Effector memory CD4-positive, alpha-beta T cell (primary cell): ENCODE results near the gene SURF2.

Experiments
- DNase-seq, 3 donors: peaks; one replicate each; pipeline ENCODE4 v3.0.0-alpha.2; 2020
- H3K27ac ChIP-seq: 2 replicates; pipeline ENCODE4 v1.7.0; 2013; ENCODE audit warnings: mild to moderate bottlenecking, low read length, moderate library complexity; ENCODE audit not compliant: insufficient read depth, poor library complexity, severe bottlenecking
- H3K27me3 ChIP-seq: replicated peaks from 2 replicates; pipeline ENCODE4 v1.7.0; 2013; ENCODE audit warnings: mild to moderate bottlenecking, low read length; ENCODE audit not compliant: insufficient read depth, control insufficient read depth, poor library complexity, severe bottlenecking
- H3K36me3 ChIP-seq: 2 replicates; pipeline ENCODE4 v1.7.0; 2013; ENCODE audit warnings: mild to moderate bottlenecking, low read length, moderate library complexity; ENCODE audit not compliant: control insufficient read depth, insufficient read depth
- H3K4me1 ChIP-seq: 2 replicates; pipeline ENCODE4 v1.7.0; 2013; ENCODE audit warnings: low read length, mild to moderate bottlenecking; ENCODE audit not compliant: control insufficient read depth, insufficient read depth, poor library complexity, severe bottlenecking
- H3K4me3 ChIP-seq: 2 replicates; pipeline ENCODE4 v1.7.0; 2013; ENCODE audit warnings: low read length, low read depth, mild to moderate bottlenecking; ENCODE audit not compliant: insufficient read depth, poor library complexity, severe bottlenecking
- H3K9me3 ChIP-seq: 2 replicates; pipeline ENCODE4 v1.7.0; 2013; ENCODE audit warnings: mild to moderate bottlenecking, low read length, moderate library complexity; ENCODE audit not compliant: control insufficient read depth

SURF2 gene

GRCh38 chr9:133353548-133353947 lies 2.8 kb upstream of the SURF2 start:
- H3K4me3 ChIP-seq = no peak overlapping the region
- peaks cover 24% of the 10 kb centered on the region for H3K4me1 ChIP-seq
- H3K27me3 ChIP-seq = no peaks in the 10 kb centered on the region
- no peaks in the 10 kb centered on the region for H3K9me3 ChIP-seq
- DNase-seq = no peak
- no peak overlapping the region for H3K27ac ChIP-seq
- H3K36me3 ChIP-seq = peaks cover 42% of the 10 kb centered on the region

DNA sequence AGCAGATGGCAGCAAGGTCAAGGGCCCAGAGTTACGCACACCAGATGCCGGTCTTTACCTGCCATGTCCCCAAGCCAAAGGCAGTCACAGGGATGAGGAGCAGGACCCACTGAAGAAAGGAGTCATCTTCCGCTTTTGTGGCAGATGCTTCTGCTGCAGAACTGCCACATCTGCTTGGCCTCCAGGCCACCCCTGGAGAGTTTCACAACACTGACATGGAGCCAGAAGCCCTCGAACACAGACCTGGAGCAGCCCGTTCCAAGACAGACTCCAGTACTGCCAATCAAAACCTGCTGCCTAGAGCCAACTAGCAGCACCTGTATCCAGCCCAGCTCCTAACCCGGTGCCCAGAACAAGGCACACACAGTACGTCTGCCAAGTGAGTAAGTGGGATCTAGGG lies 1.6 kb upstream of the SURF2 start:
- no peak for DNase-seq
- H3K36me3 ChIP-seq = peaks cover 45% of the 10 kb centered on the region
- H3K9me3 ChIP-seq = no peaks in the 10 kb centered on the region
- peaks cover 19% of the 10 kb centered on the region for H3K4me1 ChIP-seq
- no peak overlapping the region for H3K4me3 ChIP-seq
- no peaks in the 10 kb centered on the region for H3K27me3 ChIP-seq
- H3K27ac ChIP-seq = no peak overlapping the region

GRCh38 chr9:133355881-133356357 lies 431 bp upstream of the SURF2 start:
- no peaks in the 10 kb centered on the region for H3K9me3 ChIP-seq
- H3K27me3 ChIP-seq = no peaks in the 10 kb centered on the region
- H3K27ac ChIP-seq = peak overlapping the region; percentile 68
- no peak for DNase-seq
- H3K4me1 ChIP-seq = peaks cover 19% of the 10 kb centered on the region
- peak overlapping the region; percentile 85 for H3K4me3 ChIP-seq
- peaks cover 45% of the 10 kb centered on the region for H3K36me3 ChIP-seq

GRCh38 chr9:133357656-133358055 lies 1.3 kb downstream of the SURF2 start:
- no peak overlapping the region for H3K4me3 ChIP-seq
- no peak for DNase-seq
- H3K27ac ChIP-seq = peak overlapping the region; percentile 83
- H3K4me1 ChIP-seq = peaks cover 19% of the 10 kb centered on the region
- no peaks in the 10 kb centered on the region for H3K9me3 ChIP-seq
- H3K36me3 ChIP-seq = peaks cover 45% of the 10 kb centered on the region
- H3K27me3 ChIP-seq = no peaks in the 10 kb centered on the region

GRCh38 chr9:133359399-133360175 lies 3.2 kb downstream of the SURF2 start:
- no peak overlapping the region for H3K27ac ChIP-seq
- no peak overlapping the region for H3K4me3 ChIP-seq
- no peaks in the 10 kb centered on the region for H3K27me3 ChIP-seq
- peaks cover 19% of the 10 kb centered on the region for H3K4me1 ChIP-seq
- H3K9me3 ChIP-seq = no peaks in the 10 kb centered on the region
- H3K36me3 ChIP-seq = peaks cover 53% of the 10 kb centered on the region
- DNase-seq = no peak

- no peak overlapping the region for H3K4me3 ChIP-seq
- H3K27ac ChIP-seq = no peak overlapping the region
- DNase-seq = no peak
- peaks cover 64% of the 10 kb centered on the region for H3K36me3 ChIP-seq
- H3K4me1 ChIP-seq = peaks cover 16% of the 10 kb centered on the region
- H3K9me3 ChIP-seq = no peaks in the 10 kb centered on the region
- no peaks in the 10 kb centered on the region for H3K27me3 ChIP-seq
Observed at GRCh38 chr9:133360400-133361393, 4.3 kb downstream of the SURF2 start.

GRCh38 chr9:133361507-133362092 lies 5.2 kb downstream of the SURF2 start:
- H3K4me1 ChIP-seq = peaks cover 12% of the 10 kb centered on the region
- no peaks in the 10 kb centered on the region for H3K9me3 ChIP-seq
- DNase-seq = no peak
- no peaks in the 10 kb centered on the region for H3K27me3 ChIP-seq
- H3K27ac ChIP-seq = no peak overlapping the region
- H3K4me3 ChIP-seq = no peak overlapping the region
- H3K36me3 ChIP-seq = peaks cover 73% of the 10 kb centered on the region

DNA sequence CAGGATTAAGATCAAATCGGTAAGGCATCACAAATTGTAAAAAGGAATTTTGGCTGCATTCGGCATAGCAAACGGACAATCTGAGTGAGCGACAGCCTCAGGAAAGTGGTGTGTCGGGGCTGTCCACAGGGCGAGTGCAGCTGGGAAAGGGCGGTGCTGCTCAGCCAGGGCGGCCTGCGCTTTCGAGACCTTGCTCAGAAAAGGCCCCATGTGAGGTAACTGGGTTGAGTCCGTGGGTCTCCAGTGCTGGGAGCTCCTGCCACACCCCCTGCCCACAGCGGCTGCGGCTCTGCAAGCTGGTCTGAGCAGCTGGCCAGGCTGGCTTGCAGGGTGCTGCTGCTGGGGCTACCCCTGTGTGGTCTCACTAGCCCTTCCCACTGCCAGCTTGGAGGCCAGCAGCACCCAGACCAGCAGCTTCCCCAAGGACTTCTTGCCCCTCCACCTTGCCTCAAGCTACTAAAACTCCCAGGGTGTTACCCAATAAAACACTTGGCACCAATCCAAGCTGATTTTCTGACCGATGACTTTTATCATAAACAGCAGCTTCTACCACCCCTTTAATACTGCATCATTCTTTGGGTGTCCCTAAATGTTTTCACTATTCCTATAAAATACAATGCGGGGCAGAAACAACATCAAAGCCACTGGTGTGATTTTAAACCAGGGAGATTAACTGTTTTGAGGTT lies 6.2 kb downstream of the SURF2 start:
- peaks cover 11% of the 10 kb centered on the region for H3K4me1 ChIP-seq
- no peak overlapping the region for H3K4me3 ChIP-seq
- H3K27me3 ChIP-seq = no peaks in the 10 kb centered on the region
- DNase-seq = no peak
- no peaks in the 10 kb centered on the region for H3K9me3 ChIP-seq
- H3K36me3 ChIP-seq = peaks cover 82% of the 10 kb centered on the region
- H3K27ac ChIP-seq = no peak overlapping the region

GRCh38 chr9:133366435-133366834 lies 10.1 kb downstream of the SURF2 start:
- no peaks in the 10 kb centered on the region for H3K27me3 ChIP-seq
- H3K4me1 ChIP-seq = peaks cover 46% of the 10 kb centered on the region
- H3K27ac ChIP-seq = no peak overlapping the region
- H3K36me3 ChIP-seq = peaks cover 69% of the 10 kb centered on the region
- DNase-seq = no peak
- no peaks in the 10 kb centered on the region for H3K9me3 ChIP-seq
- H3K4me3 ChIP-seq = no peak overlapping the region
